Stimulated activated CD4-positive, alpha-beta T cell treated with anti-CD3 and anti-CD28 coated beads, Interleukin-1b, Interleukin-23, amount 100 ng/mL, for 4 hours (primary cell): Measurements from ENCODE around the gene USP20.

ENCODE experiments used
- DNase-seq, 2 donors: peaks; one replicate each; pipeline ENCODE4 v3.0.0-alpha.2; 2020; ENCODE audit warnings: low read depth in 2 of 2

Gene USP20

GRCh38 chr9:129854588-129855110 lies 19.4 kb downstream of the USP20 start:
- no peak for DNase-seq

- DNase-seq = no peak
Measured at GRCh38 chr9:129857207-129857606, 21.9 kb downstream of the USP20 start.

- no peak for DNase-seq
Measured at GRCh38 chr9:129858167-129858962, 23.1 kb downstream of the USP20 start.

GRCh38 chr9:129860653-129861446 lies 25.6 kb downstream of the USP20 start:
- DNase-seq = no peak

- DNase-seq = no peak
Measured at GRCh38 chr9:129861447-129861827, 26.2 kb downstream of the USP20 start.

GRCh38 chr9:129863059-129863690 lies 27.9 kb downstream of the USP20 start:
- DNase-seq = no peak

- DNase-seq = no peak
Measured at GRCh38 chr9:129864991-129865647, 29.9 kb downstream of the USP20 start.

GRCh38 chr9:129865668-129866320 lies 30.5 kb downstream of the USP20 start:
- no peak for DNase-seq

- no peak for DNase-seq
Measured at GRCh38 chr9:129866394-129867135, 31.3 kb downstream of the USP20 start.

- no peak for DNase-seq
Measured at GRCh38 chr9:129867136-129868022, 32.1 kb downstream of the USP20 start.

GRCh38 chr9:129868023-129868871 lies 33.0 kb downstream of the USP20 start:
- no peak for DNase-seq

- peak; percentile 67 to 78 for DNase-seq
Measured at GRCh38 chr9:129868872-129869486, 33.7 kb downstream of the USP20 start.

GRCh38 chr9:129869585-129870501 lies 34.6 kb downstream of the USP20 start:
- no peak for DNase-seq

- DNase-seq = no peak
Measured at GRCh38 chr9:129871046-129871445, 35.8 kb downstream of the USP20 start.

GRCh38 chr9:129873563-129874190 lies 38.4 kb downstream of the USP20 start:
- no peak for DNase-seq

GRCh38 chr9:129874261-129875101 lies 39.2 kb downstream of the USP20 start:
- DNase-seq = no peak
